Gastroesophageal sphincter (tissue), 4 donors: ENCODE data around the gene HDAC11. TPM values are rescaled to one million over a fixed set of nuclear protein-coding genes. Genes with fewer than 3 reads are reported as not detected.
A peak's percentile ranks its signal among the peaks of the same experiment; 100 is the strongest.

ENCODE experiments used
- ATAC-seq: fragments of 150-250 bp; one replicate; pipeline ENCODE4 v1.9.1; 2016; ENCODE audit warnings: mild to moderate bottlenecking, moderate library complexity
- H3K27ac ChIP-seq, 4 donors: fragments of 200-600 bp; sonication (generic) in 3 of 4; 1 replicate in 3 of 4; 2 replicates in 1 of 4; pipeline ENCODE4 v1.5.1; 2016 to 2019
- H3K27me3 ChIP-seq: fragments of 200-600 bp; sonication (generic); one replicate; pipeline ENCODE4 v1.5.1; 2019
- H3K36me3 ChIP-seq, 2 donors: fragments of 200-600 bp; sonication (generic); one replicate each; pipeline ENCODE4 v1.5.1; 2019; ENCODE audit warnings: control low read depth in 1 of 2
- H3K4me1 ChIP-seq, 3 donors: fragments of 200-600 bp; sonication (generic); 1 replicate in 2 of 3; 2 replicates in 1 of 3; pipeline ENCODE4 v1.5.1; 2016 to 2019; ENCODE audit warnings: control low read depth in 2 of 3
- H3K4me3 ChIP-seq, 2 donors: fragments of 200-600 bp; sonication (generic); one replicate each; pipeline ENCODE4 v1.5.1; 2019; ENCODE audit warnings: mild to moderate bottlenecking in 1 of 2, moderate library complexity in 1 of 2
- H3K9me3 ChIP-seq, 3 donors: fragments of 200-600 bp; sonication (generic); one replicate each; pipeline ENCODE4 v1.5.1; 2017 to 2019; ENCODE audit warnings: control low read depth in 2 of 3
- EP300 ChIP-seq: sonication (generic); formaldehyde crosslinking; IDR thresholded peaks from one replicate; pipeline ENCODE4 v1.6.1; 2017; ENCODE audit warnings: antibody characterized with exemption, mild to moderate bottlenecking
- POLR2A ChIP-seq, 2 donors: fragments of 450-650 bp; IDR thresholded peaks; one replicate each; pipeline ENCODE4 v1.6.1; 2017; ENCODE audit warnings: antibody characterized with exemption in 2 of 2, mild to moderate bottlenecking in 2 of 2, moderate library complexity in 1 of 2
- POLR2AphosphoS5 ChIP-seq: sonication (generic); formaldehyde crosslinking; IDR thresholded peaks from one replicate; pipeline ENCODE4 v1.6.1; 2017; ENCODE audit warnings: antibody characterized with exemption
- WGBS, 2 donors: methylation state at CpG; one replicate each; pipeline ENCODE4 v1.1.5; 2018; ENCODE audit warnings: low coverage in 1 of 2; 5-methylcytosine and 5-hydroxymethylcytosine counted together
- total RNA-seq, 4 donors: library from RNA; depleted of rRNA; stranded (reverse); fragments of >200 nt; gene quantifications; one replicate each; pipeline ENCODE4 v1.1.0, GENCODE V29; 2016
- TF ChIP-seq, protein P1 (sequence below), 4 experiments: fragments of 200-600 bp in 2 of 4; fragments of 450-650 bp in 2 of 4; sonication (generic) in 1 of 4; IDR thresholded peaks; one replicate each; pipeline ENCODE4 v1.5.1; 2017 to 2019; ENCODE audit warnings: antibody characterized with exemption in 4 of 4, mild to moderate bottlenecking in 2 of 4, moderate library complexity in 2 of 4

HDAC11 gene
- total RNA-seq, 4 donors from 2014 or later: 22.3 to 37.1 (median 30.0) TPM

DNA sequence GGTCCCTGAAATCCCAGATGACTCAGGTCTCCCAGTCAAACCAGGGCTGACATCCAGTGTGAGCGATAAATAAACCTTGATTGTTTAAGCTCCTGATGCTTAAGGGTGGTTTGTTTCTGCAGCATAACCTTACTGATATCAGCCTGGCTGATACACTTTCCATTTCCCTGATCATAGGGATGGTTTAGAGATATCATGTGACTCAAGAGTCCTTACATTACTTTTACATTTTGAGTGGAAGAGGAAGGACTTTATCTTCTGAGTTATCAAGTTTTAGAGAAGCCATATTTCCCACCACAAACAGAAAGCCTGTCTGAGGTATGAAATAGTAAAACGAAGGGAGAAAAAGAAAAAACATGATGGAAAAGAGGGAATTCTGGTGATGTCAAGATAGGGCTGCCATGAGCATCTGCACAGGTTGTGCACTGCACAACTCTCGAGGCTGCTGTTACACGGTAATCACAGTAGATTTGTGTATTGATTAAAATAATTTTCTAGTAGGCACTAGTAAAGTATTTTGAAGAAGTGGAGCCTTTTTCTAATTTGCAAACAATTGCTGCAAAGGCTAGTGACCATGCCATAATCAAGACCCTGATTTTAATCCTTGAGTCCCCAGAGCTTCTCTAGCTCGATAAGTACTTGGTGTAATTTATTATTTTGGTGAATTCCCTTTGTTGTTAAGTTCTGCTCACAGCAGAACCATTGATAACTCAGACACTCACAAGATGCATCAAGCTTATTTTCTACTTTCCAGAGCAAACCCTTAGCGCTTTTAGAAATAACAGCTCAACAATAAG, 34.7 kb downstream of the HDAC11 start:
- H3K9me3 ChIP-seq: no peaks in the 10 kb centered on the region
- no peaks in the 10 kb centered on the region for H3K36me3 ChIP-seq
- H3K4me1 ChIP-seq: peaks cover 0 to 43% (median 29%) of the 10 kb centered on the region in 3 donors
- WGBS, 2 donors: 82 to 91% methylated on average over 5 of the region's 6 CpGs
- no peak for ATAC-seq
- H3K27ac ChIP-seq: peak overlapping the region in 1 of 4 donors; percentile 51
- TF ChIP-seq EP300 (no peak), POLR2A (IDR thresholded peaks at IDR 0.05) (no peak), POLR2AphosphoS5 (no peak)
- TF ChIP-seq, protein P1, sequence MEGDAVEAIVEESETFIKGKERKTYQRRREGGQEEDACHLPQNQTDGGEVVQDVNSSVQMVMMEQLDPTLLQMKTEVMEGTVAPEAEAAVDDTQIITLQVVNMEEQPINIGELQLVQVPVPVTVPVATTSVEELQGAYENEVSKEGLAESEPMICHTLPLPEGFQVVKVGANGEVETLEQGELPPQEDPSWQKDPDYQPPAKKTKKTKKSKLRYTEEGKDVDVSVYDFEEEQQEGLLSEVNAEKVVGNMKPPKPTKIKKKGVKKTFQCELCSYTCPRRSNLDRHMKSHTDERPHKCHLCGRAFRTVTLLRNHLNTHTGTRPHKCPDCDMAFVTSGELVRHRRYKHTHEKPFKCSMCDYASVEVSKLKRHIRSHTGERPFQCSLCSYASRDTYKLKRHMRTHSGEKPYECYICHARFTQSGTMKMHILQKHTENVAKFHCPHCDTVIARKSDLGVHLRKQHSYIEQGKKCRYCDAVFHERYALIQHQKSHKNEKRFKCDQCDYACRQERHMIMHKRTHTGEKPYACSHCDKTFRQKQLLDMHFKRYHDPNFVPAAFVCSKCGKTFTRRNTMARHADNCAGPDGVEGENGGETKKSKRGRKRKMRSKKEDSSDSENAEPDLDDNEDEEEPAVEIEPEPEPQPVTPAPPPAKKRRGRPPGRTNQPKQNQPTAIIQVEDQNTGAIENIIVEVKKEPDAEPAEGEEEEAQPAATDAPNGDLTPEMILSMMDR (IDR thresholded peaks at IDR 0.05): no peak
- H3K4me3 ChIP-seq: no peak overlapping the region
- no peaks in the 10 kb centered on the region for H3K27me3 ChIP-seq

DNA sequence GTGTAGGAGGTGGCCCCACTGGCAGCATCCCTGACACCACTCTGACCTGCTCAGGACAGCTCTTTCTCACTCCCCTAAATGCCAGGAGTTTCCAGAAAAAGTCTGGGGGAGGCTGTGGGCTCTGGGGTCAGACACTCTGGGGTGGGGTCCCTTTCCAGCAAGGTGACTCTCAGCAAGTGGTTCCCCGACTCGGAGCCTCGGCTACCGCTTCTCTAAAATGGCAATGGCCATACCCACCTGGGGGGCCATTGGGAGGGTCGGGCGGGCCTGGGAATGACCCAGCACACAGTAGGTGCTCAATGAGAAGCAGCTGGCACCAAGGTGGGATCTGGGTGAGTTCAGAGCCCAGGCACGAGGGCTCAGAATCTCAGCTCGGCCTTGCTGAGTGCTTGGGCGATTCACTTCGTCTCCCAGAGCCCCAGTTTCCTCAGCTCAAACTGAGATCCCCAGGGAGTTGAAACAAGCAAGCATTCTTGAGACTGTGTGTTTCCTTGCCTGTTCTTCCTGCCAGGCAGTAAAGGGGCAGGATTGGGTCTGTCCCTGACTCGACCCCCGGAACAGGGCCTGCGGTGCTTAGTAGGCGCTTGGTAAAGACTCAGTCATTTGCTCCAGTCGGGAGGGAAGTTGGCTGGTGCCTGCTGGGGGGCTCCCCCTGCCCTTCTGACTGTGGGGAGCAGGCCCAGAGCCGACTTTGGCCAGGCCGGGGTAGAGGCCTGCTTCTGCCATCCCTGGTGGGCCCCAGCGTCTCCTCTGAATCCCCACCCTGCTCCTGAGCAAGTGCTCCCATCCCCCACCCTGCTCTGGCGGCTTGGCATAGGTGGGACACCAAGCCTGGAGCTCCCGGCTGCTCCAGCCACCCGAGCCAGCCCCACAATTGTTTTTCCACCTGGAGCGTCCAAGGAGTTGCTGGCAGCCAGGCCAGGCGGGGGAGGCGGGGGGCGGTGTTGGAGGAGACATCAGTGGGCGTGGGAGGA, 36.0 kb downstream of the HDAC11 start:
- peaks cover 0 to 43% (median 29%) of the 10 kb centered on the region in 3 donors for H3K4me1 ChIP-seq
- peak overlapping the region in 3 of 4 donors; percentile 70 to 71 (median 70) for H3K27ac ChIP-seq
- 80 to 96% methylated on average over 1 to 4 of the region's 26 CpGs for WGBS, 2 donors

DNA sequence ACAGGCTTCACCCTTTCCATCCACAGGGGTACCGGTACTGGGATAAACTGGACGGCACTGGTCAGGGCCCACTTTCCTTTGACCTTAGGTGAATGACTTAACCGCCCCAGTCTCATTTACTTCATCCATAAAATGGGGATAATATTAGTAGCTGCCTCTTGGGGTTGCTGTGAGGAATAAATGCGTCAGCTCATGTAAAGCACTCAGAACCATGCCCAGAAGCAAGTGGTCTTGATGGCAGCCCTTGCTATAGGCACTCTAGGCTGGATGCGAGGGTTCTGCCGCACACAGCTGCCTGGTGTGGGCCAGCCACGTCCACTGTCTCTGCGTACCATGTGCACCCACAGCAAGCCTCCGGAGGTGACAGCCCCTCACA, 36.6 kb downstream of the HDAC11 start:
- Histone ChIP-seq H3K27ac (peak overlapping the region in 3 of 4 donors; percentile 70 to 71 (median 70)), H3K4me1 (peaks cover 0 to 43% (median 29%) of the 10 kb centered on the region in 3 donors), H3K9me3 (no peaks in the 10 kb centered on the region), H3K36me3 (no peaks in the 10 kb centered on the region), H3K4me3 (no peak overlapping the region), H3K27me3 (no peaks in the 10 kb centered on the region)
- WGBS, 2 donors: 60 to 80% methylated on average over 1 to 2 of the region's 9 CpGs
- TF ChIP-seq POLR2A (IDR thresholded peaks at IDR 0.05) (no peak), POLR2AphosphoS5 (no peak), EP300 (no peak)
- TF ChIP-seq, protein P1 (IDR thresholded peaks at IDR 0.05): no peak
- no peak for ATAC-seq

More for the DNA sequence above, 36.0 kb downstream of the HDAC11 start:
- H3K27me3 ChIP-seq: no peaks in the 10 kb centered on the region
- H3K36me3 ChIP-seq: no peaks in the 10 kb centered on the region
- H3K4me3 ChIP-seq: no peak overlapping the region
- TF ChIP-seq, protein P1 (IDR thresholded peaks at IDR 0.05): no peak
- no peak for TF ChIP-seq EP300
- no peak for TF ChIP-seq POLR2A (IDR thresholded peaks at IDR 0.05)
- no peak for TF ChIP-seq POLR2AphosphoS5
- H3K9me3 ChIP-seq: no peaks in the 10 kb centered on the region
- peak; percentile 17 for ATAC-seq

DNA sequence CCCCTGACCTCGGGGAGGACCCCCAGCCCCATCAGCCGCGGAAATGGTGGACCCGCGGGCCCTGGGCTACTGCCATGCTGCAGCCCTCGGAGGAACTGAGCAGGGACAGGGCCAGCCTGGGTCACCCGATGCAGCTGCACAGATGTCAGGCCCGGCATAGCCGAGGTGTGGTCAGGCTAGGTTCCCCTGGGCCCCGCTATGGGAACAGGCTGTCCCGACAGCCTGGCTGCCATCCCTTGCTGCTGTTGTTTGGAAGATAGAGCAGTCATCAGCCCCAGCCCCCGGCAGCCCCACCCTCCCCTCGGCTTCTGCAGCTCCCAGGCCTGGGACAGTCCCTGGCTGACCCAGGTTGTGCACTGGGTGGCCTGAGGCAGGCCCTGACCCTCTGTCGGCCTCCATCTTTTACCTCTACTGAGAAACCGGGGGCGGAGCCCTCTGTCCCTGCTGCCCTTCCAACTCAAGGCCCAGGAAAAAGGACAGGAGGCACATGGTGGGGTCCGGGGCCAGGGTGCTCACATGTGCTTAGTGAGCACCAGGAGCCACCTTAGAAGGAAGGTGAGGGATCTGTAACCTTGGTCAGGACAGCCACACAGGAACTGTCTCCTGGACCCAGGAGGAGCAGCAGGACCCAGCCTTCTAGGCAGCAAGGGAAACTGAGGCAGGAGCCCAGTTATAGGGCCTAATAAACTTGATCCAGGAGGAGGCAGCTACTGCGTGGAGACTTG, 37.3 kb downstream of the HDAC11 start:
- TF ChIP-seq POLR2AphosphoS5 (no peak), POLR2A (IDR thresholded peaks at IDR 0.05) (no peak), EP300 (no peak)
- TF ChIP-seq, protein P1 (IDR thresholded peaks at IDR 0.05): no peak
- H3K27me3 ChIP-seq: no peaks in the 10 kb centered on the region
- no peak overlapping the region for H3K4me3 ChIP-seq
- peaks cover 0 to 43% (median 29%) of the 10 kb centered on the region in 3 donors for H3K4me1 ChIP-seq
- H3K36me3 ChIP-seq: no peaks in the 10 kb centered on the region
- no peaks in the 10 kb centered on the region for H3K9me3 ChIP-seq
- H3K27ac ChIP-seq: peak overlapping the region in 3 of 4 donors; percentile 70 to 71 (median 70)
- ATAC-seq: peak; percentile 85
- no CpG with 5 or more reads among the region's 18 CpGs for WGBS, 2 donors
